GM18508 (cell line): ENCODE measurements around the gene CYFIP1.

Source experiments
- ATAC-seq: cut with Tn5 transposase; IDR thresholded peaks from one replicate; pipeline ENCODE4 v1.9.1; 2021; ENCODE audit warnings: moderate number of reproducible peaks; ENCODE audit not compliant: insufficient read depth, unreplicated experiment

CYFIP1 gene

GRCh38 chr15:22895465-22896190 is 84.5 kb downstream of the CYFIP1 start:
- peak; percentile 76 for ATAC-seq

- ATAC-seq: no peak
Measured at GRCh38 chr15:22893881-22894280, 86.3 kb downstream of the CYFIP1 start.

GRCh38 chr15:22893081-22893480 is 87.1 kb downstream of the CYFIP1 start:
- no peak for ATAC-seq

- no peak for ATAC-seq
Measured at GRCh38 chr15:22892333-22892732, 87.8 kb downstream of the CYFIP1 start.

- ATAC-seq: no peak
Measured at GRCh38 chr15:22891426-22892210, 88.5 kb downstream of the CYFIP1 start.

- ATAC-seq: no peak
Measured at GRCh38 chr15:22890296-22890695, 89.9 kb downstream of the CYFIP1 start.

GRCh38 chr15:22889146-22889818 is 90.9 kb downstream of the CYFIP1 start:
- ATAC-seq: no peak

- no peak for ATAC-seq
Measured at GRCh38 chr15:22888120-22888859, 91.9 kb downstream of the CYFIP1 start.

- no peak for ATAC-seq
Measured at GRCh38 chr15:22887157-22887951, 92.8 kb downstream of the CYFIP1 start.

- ATAC-seq: no peak
Measured at GRCh38 chr15:22885120-22885519, 95.0 kb downstream of the CYFIP1 start.

- ATAC-seq: no peak
Measured at GRCh38 chr15:22884344-22884743, 95.8 kb downstream of the CYFIP1 start.

- ATAC-seq: no peak
Measured at GRCh38 chr15:22883196-22883595, 97.0 kb downstream of the CYFIP1 start.

GRCh38 chr15:22881739-22882440 is 98.3 kb downstream of the CYFIP1 start:
- ATAC-seq: no peak

GRCh38 chr15:22880981-22881738 is 99.0 kb downstream of the CYFIP1 start:
- ATAC-seq: no peak

- ATAC-seq: no peak
Measured at GRCh38 chr15:22880068-22880980, 99.8 kb downstream of the CYFIP1 start.

GRCh38 chr15:22878103-22878502 is 102.1 kb downstream of the CYFIP1 start:
- ATAC-seq: no peak

GRCh38 chr15:22877607-22878006 is 102.6 kb downstream of the CYFIP1 start:
- no peak for ATAC-seq
